Activated CD8-positive, alpha-beta T cell treated with anti-CD3 and anti-CD28 coated beads for 36 hours (primary cell): ENCODE measurements around the gene TCF12. TPM values are rescaled to one million over a fixed set of nuclear protein-coding genes. Genes with fewer than 3 reads are reported as not detected.

Experiments used
- ATAC-seq: fragments of 200-7000 bp; cut with Tn5 transposase; one replicate; pipeline ENCODE4 v1.10.0; 2021; ENCODE audit warnings: mild to moderate bottlenecking, moderate library complexity
- CTCF ChIA-PET: fragments of 350-600 bp; sonication (Branson Sonifier 250); formaldehyde crosslinking; loops from one replicate; lab custom pipeline; 2021; ENCODE audit warnings: antibody characterized with exemption; lab: Charles Lee
- POLR2A ChIA-PET: fragments of 350-600 bp; sonication (Branson Sonifier 250); formaldehyde crosslinking; loops from one replicate; lab custom pipeline; 2021; ENCODE audit warnings: antibody characterized with exemption; lab: Charles Lee
- DNase-seq: peaks from one replicate; pipeline ENCODE4 v3.0.0-alpha.2; 2020
- H3K27ac Mint-ChIP-seq: one replicate; pipeline ENCODE4 v1.8.0; 2021; ENCODE audit warnings: mild to moderate bottlenecking, mixed read lengths
- H3K27me3 Mint-ChIP-seq: one replicate; pipeline ENCODE4 v1.8.0; 2021; ENCODE audit warnings: mixed read lengths
- H3K36me3 Mint-ChIP-seq: one replicate; pipeline ENCODE4 v1.8.0; 2021; ENCODE audit warnings: low read depth, mixed read lengths
- H3K4me1 Mint-ChIP-seq: one replicate; pipeline ENCODE4 v1.8.0; 2021; ENCODE audit warnings: low read depth, mixed read lengths
- H3K4me3 Mint-ChIP-seq: one replicate; pipeline ENCODE4 v1.8.0; 2021; ENCODE audit warnings: mild to moderate bottlenecking, moderate library complexity, mixed read lengths
- H3K9me3 Mint-ChIP-seq: one replicate; pipeline ENCODE4 v1.8.0; 2021; ENCODE audit warnings: mixed read lengths
- intact Hi-C: fragments of 100-400 bp; cut with micrococcal nuclease; formaldehyde crosslinking; loops from one replicate; pipeline ENCODE4 v1.10.0; 2022
- total RNA-seq, 2 experiments: library from RNA; stranded (reverse); gene quantifications; one replicate each; pipeline ENCODE4 v1.2.3, GENCODE V29; 2021
- TF ChIP-seq, protein P1 (sequence below): fragments of 200-600 bp; IDR thresholded peaks from one replicate; pipeline ENCODE4 v1.8.0; 2022; ENCODE audit warnings: antibody characterized with exemption, mild to moderate bottlenecking

TCF12 gene
- total RNA-seq, 2 experiments from 2014 or later = 60.5 to 67.4 TPM

DNA sequence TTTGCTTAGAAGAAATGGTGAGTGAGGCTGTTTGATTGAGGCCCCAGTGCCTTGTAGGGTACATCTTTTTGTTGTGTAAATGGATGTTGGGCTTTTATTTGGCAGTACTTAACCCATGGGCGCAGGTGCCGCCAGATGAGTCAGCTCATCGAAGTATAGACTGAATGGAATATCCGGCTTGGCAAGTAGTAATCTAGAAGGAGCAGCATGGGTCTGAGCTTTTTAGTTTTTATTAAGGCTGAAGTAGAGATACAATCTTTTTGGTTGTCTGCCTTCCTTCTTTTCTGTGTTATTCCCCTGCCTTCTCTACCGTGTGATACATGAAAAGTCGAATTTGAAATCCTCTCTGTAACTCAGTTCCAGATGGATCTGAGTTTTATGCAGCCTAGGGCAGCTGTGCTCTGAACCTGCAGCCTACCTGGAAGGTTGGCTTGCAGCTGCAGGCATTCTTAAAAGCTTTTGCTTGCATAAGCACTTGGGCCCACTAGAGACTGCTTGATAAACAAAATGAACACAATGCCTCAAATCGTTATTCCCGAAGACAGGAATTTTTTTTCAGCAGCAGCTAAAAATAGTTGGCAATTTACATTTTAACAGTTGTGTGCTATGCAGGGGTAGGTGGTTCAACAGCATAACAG lies 280.3 kb downstream of the TCF12 start:
- POLR2A ChIA-PET = no interaction called here
- peaks cover 2% of the 10 kb centered on the region for H3K4me1 Mint-ChIP-seq
- H3K4me3 Mint-ChIP-seq = no peak overlapping the region
- CTCF ChIA-PET = no interaction called here
- TF ChIP-seq, protein P1, sequence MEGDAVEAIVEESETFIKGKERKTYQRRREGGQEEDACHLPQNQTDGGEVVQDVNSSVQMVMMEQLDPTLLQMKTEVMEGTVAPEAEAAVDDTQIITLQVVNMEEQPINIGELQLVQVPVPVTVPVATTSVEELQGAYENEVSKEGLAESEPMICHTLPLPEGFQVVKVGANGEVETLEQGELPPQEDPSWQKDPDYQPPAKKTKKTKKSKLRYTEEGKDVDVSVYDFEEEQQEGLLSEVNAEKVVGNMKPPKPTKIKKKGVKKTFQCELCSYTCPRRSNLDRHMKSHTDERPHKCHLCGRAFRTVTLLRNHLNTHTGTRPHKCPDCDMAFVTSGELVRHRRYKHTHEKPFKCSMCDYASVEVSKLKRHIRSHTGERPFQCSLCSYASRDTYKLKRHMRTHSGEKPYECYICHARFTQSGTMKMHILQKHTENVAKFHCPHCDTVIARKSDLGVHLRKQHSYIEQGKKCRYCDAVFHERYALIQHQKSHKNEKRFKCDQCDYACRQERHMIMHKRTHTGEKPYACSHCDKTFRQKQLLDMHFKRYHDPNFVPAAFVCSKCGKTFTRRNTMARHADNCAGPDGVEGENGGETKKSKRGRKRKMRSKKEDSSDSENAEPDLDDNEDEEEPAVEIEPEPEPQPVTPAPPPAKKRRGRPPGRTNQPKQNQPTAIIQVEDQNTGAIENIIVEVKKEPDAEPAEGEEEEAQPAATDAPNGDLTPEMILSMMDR = no peak
- peaks cover 5% of the 10 kb centered on the region for H3K36me3 Mint-ChIP-seq
- intact Hi-C loops = no loop called here
- DNase-seq = no peak
- no peak overlapping the region for H3K27ac Mint-ChIP-seq
- H3K9me3 Mint-ChIP-seq = no peaks in the 10 kb centered on the region
- no peak for ATAC-seq
- H3K27me3 Mint-ChIP-seq = no peaks in the 10 kb centered on the region

DNA sequence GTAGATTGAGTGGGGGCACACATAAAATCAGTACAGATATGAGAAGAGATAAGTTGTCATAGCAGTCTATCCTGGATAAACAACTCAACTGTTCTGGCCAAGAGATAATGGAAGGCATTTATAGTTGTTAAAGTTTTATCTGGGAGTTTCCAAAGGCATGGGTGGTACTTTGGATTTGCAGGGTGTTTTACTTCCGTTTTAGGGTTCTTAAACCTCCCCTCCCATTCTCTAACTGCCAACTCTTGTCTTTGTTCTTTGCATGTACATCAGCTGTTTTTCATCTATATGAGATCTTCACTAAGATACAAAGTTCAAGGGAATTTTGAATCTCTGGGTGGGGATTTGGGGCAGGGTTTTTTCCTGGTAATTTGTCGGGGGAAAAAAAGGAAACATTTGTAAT lies 283.1 kb downstream of the TCF12 start:
- CTCF ChIA-PET = no interaction called here

DNA sequence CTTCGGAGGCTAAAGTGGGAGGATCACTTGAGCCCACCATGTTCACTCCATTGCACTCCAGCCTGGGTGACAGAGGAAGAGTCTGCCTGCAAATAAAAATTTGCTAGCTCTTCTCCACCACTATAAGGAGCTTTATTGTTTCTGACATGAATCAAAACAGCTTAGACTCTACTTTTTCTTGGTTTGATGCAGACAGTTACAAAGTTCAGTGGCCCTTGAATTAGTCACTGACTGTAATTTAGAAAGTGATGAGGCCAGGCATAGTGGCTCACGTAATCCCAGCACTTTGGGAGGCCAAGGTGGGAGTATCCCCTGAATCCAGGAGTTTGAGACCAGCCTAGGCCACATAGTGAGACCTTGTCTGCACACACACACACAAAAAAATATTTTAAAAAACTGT lies 285.5 kb downstream of the TCF12 start:
- H3K36me3 Mint-ChIP-seq = peaks cover 4% of the 10 kb centered on the region
- intact Hi-C loops = loop anchor here (10.0 kb wide), 1 partner anchor 59 kb away; no protein-coding TSS in a partner anchor
- TF ChIP-seq, protein P1 = no peak
- H3K4me3 Mint-ChIP-seq = no peak overlapping the region
- peaks cover 2% of the 10 kb centered on the region for H3K4me1 Mint-ChIP-seq
- POLR2A ChIA-PET = no interaction called here
- no peaks in the 10 kb centered on the region for H3K9me3 Mint-ChIP-seq
- ATAC-seq (no peak), DNase-seq (no peak)
- no peak overlapping the region for H3K27ac Mint-ChIP-seq
- H3K27me3 Mint-ChIP-seq = no peaks in the 10 kb centered on the region
- CTCF ChIA-PET = interaction anchor here (1.7 kb wide), 1 partner anchor 10 kb away, joined by 4 read pairs; no protein-coding TSS in a partner anchor

More for the DNA sequence above, 283.1 kb downstream of the TCF12 start:
- intact Hi-C loops = loop anchor here (10.0 kb wide), 1 partner anchor 57 kb away; no protein-coding TSS in a partner anchor
- Mint-ChIP-seq H3K9me3 (no peaks in the 10 kb centered on the region), H3K4me1 (peaks cover 2% of the 10 kb centered on the region), H3K27ac (peak overlapping the region; percentile 5), H3K27me3 (no peaks in the 10 kb centered on the region), H3K36me3 (peaks cover 5% of the 10 kb centered on the region), H3K4me3 (no peak overlapping the region)
- DNase-seq = no peak
- no peak for ATAC-seq
- TF ChIP-seq, protein P1 = no peak
- POLR2A ChIA-PET = no interaction called here

DNA sequence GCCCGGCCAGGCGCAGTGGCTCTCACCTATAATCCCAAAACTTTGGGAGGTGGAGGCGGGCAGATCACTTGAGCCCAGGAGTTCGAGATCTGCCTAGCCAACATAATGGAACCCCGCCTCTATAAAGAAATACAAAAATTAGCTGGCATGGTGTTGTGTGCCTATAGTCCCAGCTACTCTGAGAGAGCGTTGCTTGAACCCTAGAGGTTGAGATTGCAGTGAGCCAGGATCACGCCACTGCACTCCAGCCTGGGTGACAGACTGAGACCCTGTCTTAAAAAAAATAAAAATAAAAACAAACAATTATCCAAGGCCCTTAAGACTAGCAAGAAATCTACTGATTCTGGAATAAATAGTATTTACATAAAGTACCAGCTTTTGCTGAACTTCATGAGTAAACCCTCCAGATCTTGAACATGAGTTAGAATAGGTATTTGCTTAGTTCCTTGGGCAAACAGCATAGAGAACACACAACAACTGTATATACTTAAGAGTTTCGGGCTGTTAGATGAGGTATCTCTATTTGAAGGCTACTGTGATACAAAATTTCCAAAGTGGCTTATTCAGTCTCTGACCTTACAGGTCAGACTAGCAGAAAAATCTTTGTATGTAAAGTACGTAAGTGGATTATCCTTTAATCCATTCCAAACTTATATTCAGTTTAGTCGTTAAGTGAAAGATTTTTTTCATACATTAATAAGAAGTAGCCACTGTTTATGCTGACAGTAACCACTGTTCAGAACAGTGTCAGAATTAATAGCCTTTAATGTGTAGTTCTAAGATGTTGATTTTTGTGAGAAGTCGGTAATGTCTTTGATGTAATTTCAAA lies 286.8 kb downstream of the TCF12 start:
- Mint-ChIP-seq H3K36me3 (peaks cover 4% of the 10 kb centered on the region), H3K27me3 (no peaks in the 10 kb centered on the region), H3K9me3 (no peaks in the 10 kb centered on the region), H3K4me1 (peaks cover 2% of the 10 kb centered on the region), H3K4me3 (no peak overlapping the region), H3K27ac (no peak overlapping the region)
- ChIA-PET POLR2A (no interaction called here), CTCF (no interaction called here)
- ATAC-seq = no peak
- intact Hi-C loops = loop anchor here (10.0 kb wide), 1 partner anchor 60 kb away; no protein-coding TSS in a partner anchor
- DNase-seq = no peak
- TF ChIP-seq, protein P1 = no peak

DNA sequence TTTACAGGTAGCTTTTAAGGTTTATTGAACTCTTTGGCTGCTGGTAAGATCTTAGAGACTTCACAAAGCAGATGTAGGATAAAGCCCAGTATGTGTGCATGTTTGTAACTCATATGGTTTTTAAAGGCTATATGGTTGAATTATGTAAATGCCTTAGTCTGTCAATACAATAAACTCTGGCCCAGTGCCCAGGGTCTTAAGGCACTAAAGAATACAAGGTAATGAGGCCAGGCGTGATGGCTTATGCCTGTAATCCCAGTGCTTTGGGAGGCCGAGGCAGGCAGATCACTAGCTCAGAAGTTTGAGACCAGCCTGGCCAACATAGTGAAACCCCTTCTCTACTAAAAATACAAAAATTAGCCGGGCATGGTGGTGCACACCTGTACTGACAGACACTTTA lies 287.6 kb downstream of the TCF12 start:
- ATAC-seq = no peak
- Mint-ChIP-seq H3K4me1 (peaks cover 2% of the 10 kb centered on the region), H3K9me3 (no peaks in the 10 kb centered on the region), H3K36me3 (peaks cover 4% of the 10 kb centered on the region), H3K27ac (no peak overlapping the region), H3K4me3 (no peak overlapping the region), H3K27me3 (no peaks in the 10 kb centered on the region)
- TF ChIP-seq, protein P1 = no peak
- ChIA-PET POLR2A (no interaction called here), CTCF (no interaction called here)
- DNase-seq = no peak
- intact Hi-C loops = loop anchor here (10.0 kb wide), 1 partner anchor 61 kb away; no protein-coding TSS in a partner anchor
